H9 (cell line): ENCODE measurements around the gene GALNT2. TPM values are rescaled to one million over a fixed set of nuclear protein-coding genes. Genes with fewer than 3 reads are reported as not detected.

ENCODE experiments used
- DNase-seq: peaks from one replicate; pipeline ENCODE4 v3.0.0-alpha.2; 2017
- H2AFZ ChIP-seq: one replicate; pipeline ENCODE4 v1.6.1; 2013; ENCODE audit warnings: mild to moderate bottlenecking, low read length, control low read depth, moderate library complexity
- H2AK5ac ChIP-seq: 2 replicates; pipeline ENCODE4 v1.6.1; 2013; ENCODE audit warnings: low read length, control low read depth, mixed read lengths; ENCODE audit not compliant: insufficient read length
- H2BK120ac ChIP-seq: one replicate; pipeline ENCODE4 v1.6.1; 2013; ENCODE audit warnings: low read depth, mild to moderate bottlenecking, low read length, control low read depth, inconsistent platforms; ENCODE audit not compliant: poor library complexity, severe bottlenecking
- H2BK12ac ChIP-seq: 2 replicates; pipeline ENCODE4 v1.6.1; 2013; ENCODE audit warnings: low read length, control low read depth, mixed read lengths, low read depth; ENCODE audit not compliant: insufficient read length
- H2BK15ac ChIP-seq: 2 replicates; pipeline ENCODE4 v1.6.1; 2013; ENCODE audit warnings: low read depth, low read length, control low read depth
- H2BK20ac ChIP-seq: one replicate; pipeline ENCODE4 v1.6.1; 2013; ENCODE audit warnings: low read depth, mild to moderate bottlenecking, low read length, control low read depth, inconsistent platforms; ENCODE audit not compliant: poor library complexity, severe bottlenecking
- H2BK5ac ChIP-seq: 2 replicates; pipeline ENCODE4 v1.6.1; 2013; ENCODE audit warnings: low read length, control low read depth, mixed read lengths; ENCODE audit not compliant: insufficient read length
- H3K14ac ChIP-seq: 2 replicates; pipeline ENCODE4 v1.6.1; 2013; ENCODE audit warnings: low read length, control low read depth; ENCODE audit not compliant: insufficient read depth
- H3K18ac ChIP-seq: 2 replicates; pipeline ENCODE4 v1.6.1; 2013; ENCODE audit warnings: low read depth, mild to moderate bottlenecking, mixed read lengths, low read length, control low read depth; ENCODE audit not compliant: insufficient read length
- H3K23ac ChIP-seq: 2 replicates; pipeline ENCODE4 v1.6.1; 2013; ENCODE audit warnings: low read length, control low read depth, mixed read lengths, low read depth; ENCODE audit not compliant: insufficient read length
- H3K23me2 ChIP-seq: 2 replicates; pipeline ENCODE4 v1.6.1; 2013; ENCODE audit warnings: low read depth, mild to moderate bottlenecking, mixed read lengths, low read length, control low read depth; ENCODE audit not compliant: insufficient read length, poor library complexity, severe bottlenecking
- H3K27ac ChIP-seq: 2 replicates; pipeline ENCODE4 v1.5.1; 2013; ENCODE audit warnings: low read length, control low read depth, mixed read lengths, low read depth; ENCODE audit not compliant: insufficient read length
- H3K27me3 ChIP-seq: 2 replicates; pipeline ENCODE4 v1.6.1; 2013; ENCODE audit warnings: low read length, control low read depth, inconsistent platforms; ENCODE audit not compliant: insufficient read depth
- H3K4ac ChIP-seq: 2 replicates; pipeline ENCODE4 v1.6.1; 2013; ENCODE audit warnings: low read depth, mild to moderate bottlenecking, control low read depth, inconsistent platforms, low read length, moderate library complexity
- H3K4me1 ChIP-seq: 2 replicates; pipeline ENCODE4 v1.6.1; 2013; ENCODE audit warnings: low read length, control low read depth, inconsistent platforms; ENCODE audit not compliant: insufficient read depth
- H3K4me2 ChIP-seq: 2 replicates; pipeline ENCODE4 v1.6.1; 2013; ENCODE audit warnings: low read length, control low read depth, mixed read lengths; ENCODE audit not compliant: insufficient read length, insufficient read depth
- H3K56ac ChIP-seq: 2 replicates; pipeline ENCODE4 v1.6.1; 2013; ENCODE audit warnings: low read depth, mild to moderate bottlenecking, mixed read lengths, low read length, control low read depth; ENCODE audit not compliant: insufficient read length
- H3K79me1 ChIP-seq: 2 replicates; pipeline ENCODE4 v1.6.1; 2013; ENCODE audit warnings: low read depth, mild to moderate bottlenecking, moderate library complexity, low read length, control low read depth, inconsistent platforms; ENCODE audit not compliant: insufficient read depth, poor library complexity, severe bottlenecking
- H3K79me2 ChIP-seq: 2 replicates; pipeline ENCODE4 v1.6.1; 2013; ENCODE audit warnings: low read length, control low read depth, inconsistent platforms; ENCODE audit not compliant: insufficient read depth
- H3K9ac ChIP-seq: 2 replicates; pipeline ENCODE4 v1.6.1; 2013; ENCODE audit warnings: low read length, control low read depth, mixed read lengths; ENCODE audit not compliant: insufficient read length; ENCODE audit errors: extremely low read depth
- H3K9me3 ChIP-seq: one replicate; pipeline ENCODE4 v1.6.1; 2013; ENCODE audit warnings: low read depth, low read length, inconsistent platforms; ENCODE audit not compliant: control insufficient read depth
- H3T11ph ChIP-seq: one replicate; pipeline ENCODE4 v1.6.1; 2013; ENCODE audit warnings: mild to moderate bottlenecking, low read length, control low read depth, inconsistent platforms
- H4K20me1 ChIP-seq: one replicate; pipeline ENCODE4 v1.6.1; 2013; ENCODE audit not compliant: control insufficient read depth, insufficient read length, insufficient read depth
- H4K5ac ChIP-seq: 2 replicates; pipeline ENCODE4 v1.6.1; 2013; ENCODE audit warnings: low read depth, mild to moderate bottlenecking, mixed read lengths, low read length, control low read depth; ENCODE audit not compliant: insufficient read length
- H4K8ac ChIP-seq: replicated peaks from 2 replicates; pipeline ENCODE4 v1.6.1; 2013; ENCODE audit warnings: low read length, control low read depth, mixed read lengths, low read depth; ENCODE audit not compliant: insufficient read length
- H4K91ac ChIP-seq: 2 replicates; pipeline ENCODE4 v1.6.1; 2013; ENCODE audit warnings: low read depth, mild to moderate bottlenecking, moderate library complexity, mixed read lengths, low read length, control low read depth; ENCODE audit not compliant: insufficient read length
- H3K27ac Mint-ChIP-seq, 3 experiments: 2 replicates in 2 of 3; 3 replicates in 1 of 3; pipeline ENCODE4 v1.8.0; 2020 to 2021; ENCODE audit warnings: mixed read lengths in 3 of 3, mild to moderate bottlenecking in 1 of 3, moderate library complexity in 1 of 3
- H3K27me3 Mint-ChIP-seq: 2 replicates; pipeline ENCODE4 v1.8.0; 2021; ENCODE audit warnings: low read depth, mild to moderate bottlenecking, moderate library complexity, mixed read lengths
- H3K36me3 Mint-ChIP-seq, 3 experiments: 2 replicates in 2 of 3; 3 replicates in 1 of 3; pipeline ENCODE4 v1.8.0; 2020 to 2021; ENCODE audit warnings: low read depth in 3 of 3, mixed read lengths in 3 of 3; ENCODE audit not compliant: insufficient read depth in 1 of 3
- H3K4me1 Mint-ChIP-seq, 2 experiments: 2 replicates each; pipeline ENCODE4 v1.8.0; 2020; ENCODE audit warnings: mixed read lengths in 2 of 2
- H3K4me3 Mint-ChIP-seq, 2 experiments: 2 replicates in 1 of 2; 3 replicates in 1 of 2; pipeline ENCODE4 v1.8.0; 2020 to 2021; ENCODE audit warnings: mild to moderate bottlenecking in 2 of 2, mixed read lengths in 2 of 2, moderate library complexity in 1 of 2
- H3K9me3 Mint-ChIP-seq, 2 experiments: 2 replicates in 1 of 2; 3 replicates in 1 of 2; pipeline ENCODE4 v1.8.0; 2020; ENCODE audit warnings: mild to moderate bottlenecking in 2 of 2, mixed read lengths in 2 of 2, moderate library complexity in 1 of 2
- CTCF ChIP-seq: fragments of 200-600 bp; sonication (generic); conservative IDR thresholded peaks from 3 replicates; pipeline ENCODE4 v1.8.0; 2021; ENCODE audit warnings: antibody characterized with exemption, mild to moderate bottlenecking
- WGBS: extraction: QIAGEN DNeasy Blood & Tissue Kit; methylation state at CpG from one replicate; pipeline ENCODE4 v1.1.7; 2013; ENCODE audit warnings: missing lambda C conversion rate, low lambda C conversion rate, mixed read lengths; ENCODE audit not compliant: insufficient read length; ENCODE audit errors: extremely low coverage; 5-methylcytosine and 5-hydroxymethylcytosine counted together
- total RNA-seq: library from RNA; stranded (reverse); gene quantifications from 2 replicates; pipeline ENCODE4 v1.2.1, GENCODE V29; 2021

The GALNT2 gene
- total RNA-seq, 1 experiment from 2014 or later = 57.6 TPM

GRCh38 chr1:230261928-230262650 is 195.1 kb downstream of the GALNT2 start:
- H2BK12ac ChIP-seq = no peak overlapping the region

More at GRCh38 chr1:230261928-230262650, 195.1 kb downstream of the GALNT2 start:
- Histone ChIP-seq H2AFZ (no peak overlapping the region), H3K14ac (no peak overlapping the region), H3K27ac (no peak overlapping the region), H2BK20ac (no peak overlapping the region), H4K20me1 (no peaks in the 10 kb centered on the region), H3K4ac (no peak overlapping the region), H3K79me2 (no peaks in the 10 kb centered on the region), H3K23ac (no peak overlapping the region), H4K91ac (no peak overlapping the region), H4K5ac (no peak overlapping the region), H3K18ac (no peak overlapping the region), H2AK5ac (no peak overlapping the region), H3K9me3 (no peaks in the 10 kb centered on the region), H3K23me2 (no peaks in the 10 kb centered on the region), H2BK120ac (no peak overlapping the region), H3K9ac (no peak overlapping the region), H4K8ac (no peak overlapping the region), H3K79me1 (no peaks in the 10 kb centered on the region), H3K56ac (no peak overlapping the region), H2BK15ac (no peak overlapping the region), H3K27me3 (no peaks in the 10 kb centered on the region), H3K4me2 (no peak overlapping the region), H3K4me1 (no peaks in the 10 kb centered on the region), H3T11ph (no peak overlapping the region), H2BK5ac (no peak overlapping the region)
- H3K27me3 Mint-ChIP-seq = no peaks in the 10 kb centered on the region; the same call in 1 of the 2 replicates
- WGBS = no CpG with 5 or more reads among the region's 21 CpGs
- no peak overlapping the region for H3K4me3 Mint-ChIP-seq
- TF ChIP-seq CTCF = no peak
- H3K36me3 Mint-ChIP-seq = peaks cover 31 to 53% (median 47%) of the 10 kb centered on the region in 3 experiments
- H3K9me3 Mint-ChIP-seq = peaks cover 2 to 5% of the 10 kb centered on the region in 2 experiments; a peak in 2 of 5 replicates
- H3K4me1 Mint-ChIP-seq = no peaks in the 10 kb centered on the region
- DNase-seq = no peak
- H3K27ac Mint-ChIP-seq = peak overlapping the region in 1 of 3 experiments; percentile 44; a peak in 2 of 7 replicates
